Left lobe of liver (tissue), 2 donors: ENCODE results near the gene PRXL2B. TPM values are rescaled to one million over a fixed set of nuclear protein-coding genes. Genes with fewer than 3 reads are reported as not detected.
A peak's percentile ranks its signal among the peaks of the same experiment; 100 is the strongest.

Experiments
- ATAC-seq: fragments of 200-7000 bp; cut with Tn5 transposase; one replicate; pipeline ENCODE4 v1.9.1; 2020; ENCODE audit warnings: mild to moderate bottlenecking, moderate library complexity
- DNase-seq: peaks from one replicate; pipeline ENCODE4 v3.0.0-alpha.2; 2020; ENCODE audit warnings: low spot score
- total RNA-seq: library from RNA; stranded (reverse); gene quantifications from one replicate; pipeline ENCODE4 v1.2.1, GENCODE V29; 2021
- donor health status: DM: no; HTN: no; CAD: no; lungs with moderate emphysema.
- donor health status: DM: no; HTN: yes; CAD: no.

The PRXL2B gene, protein sequence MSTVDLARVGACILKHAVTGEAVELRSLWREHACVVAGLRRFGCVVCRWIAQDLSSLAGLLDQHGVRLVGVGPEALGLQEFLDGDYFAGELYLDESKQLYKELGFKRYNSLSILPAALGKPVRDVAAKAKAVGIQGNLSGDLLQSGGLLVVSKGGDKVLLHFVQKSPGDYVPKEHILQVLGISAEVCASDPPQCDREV
- total RNA-seq = 9.9 TPM

GRCh38 chr1:2586154-2587070 lies at the start of gene PRXL2B:
Gene PRXL2B, plus strand, starts transcription at chr1:2586777. Its CDS starts 109 bp downstream, at chr1:2586886.
- peak; percentile 99 for DNase-seq
- peak; percentile 87 for ATAC-seq

- no peak for DNase-seq
- no peak for ATAC-seq
These were observed 48.8 kb upstream of the PRXL2B start for GRCh38 chr1:2537784-2538115.

DNA sequence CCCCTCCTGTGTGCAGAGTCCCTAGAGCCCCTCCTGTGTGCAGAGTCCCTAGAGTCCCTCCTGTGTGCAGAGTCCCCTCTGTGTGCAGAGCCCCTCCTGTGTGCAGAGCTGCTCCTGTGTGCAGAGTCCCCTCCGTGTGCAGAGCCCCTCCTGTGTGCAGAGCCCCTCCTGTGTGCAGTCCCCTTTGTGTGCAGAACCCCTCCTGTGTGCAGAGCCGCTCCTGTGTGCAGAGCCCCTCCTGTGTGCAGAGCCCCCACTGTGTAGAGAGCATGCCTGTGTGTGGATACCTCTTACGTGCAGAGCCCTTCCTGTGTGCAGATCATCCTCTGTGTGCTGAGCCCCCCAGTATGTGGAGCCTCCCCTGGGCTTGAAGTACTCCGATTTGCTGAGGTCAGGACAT lies 48.2 kb upstream of the PRXL2B start:
- DNase-seq (no peak), ATAC-seq (no peak)

DNA sequence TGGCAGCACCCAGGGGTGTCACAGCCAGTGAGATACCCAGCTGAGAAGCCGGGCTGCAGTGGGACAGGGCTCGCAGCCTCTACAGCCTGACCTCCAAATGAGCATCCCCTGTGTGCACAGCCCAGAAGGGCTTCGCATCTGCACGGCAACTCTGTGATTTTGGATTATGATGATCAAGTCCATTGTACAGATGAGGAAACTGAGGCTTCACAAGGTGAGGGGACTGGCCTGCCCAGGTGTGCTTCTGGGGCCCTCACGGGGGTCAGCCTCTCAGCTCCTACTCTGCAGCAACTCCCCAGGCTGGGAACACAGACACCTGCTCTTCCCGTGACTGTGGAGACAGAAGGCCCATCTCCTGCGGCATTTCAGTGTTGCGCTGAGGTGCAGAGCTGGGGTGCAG lies 47.7 kb upstream of the PRXL2B start:
- no peak for ATAC-seq
- no peak for DNase-seq

DNA sequence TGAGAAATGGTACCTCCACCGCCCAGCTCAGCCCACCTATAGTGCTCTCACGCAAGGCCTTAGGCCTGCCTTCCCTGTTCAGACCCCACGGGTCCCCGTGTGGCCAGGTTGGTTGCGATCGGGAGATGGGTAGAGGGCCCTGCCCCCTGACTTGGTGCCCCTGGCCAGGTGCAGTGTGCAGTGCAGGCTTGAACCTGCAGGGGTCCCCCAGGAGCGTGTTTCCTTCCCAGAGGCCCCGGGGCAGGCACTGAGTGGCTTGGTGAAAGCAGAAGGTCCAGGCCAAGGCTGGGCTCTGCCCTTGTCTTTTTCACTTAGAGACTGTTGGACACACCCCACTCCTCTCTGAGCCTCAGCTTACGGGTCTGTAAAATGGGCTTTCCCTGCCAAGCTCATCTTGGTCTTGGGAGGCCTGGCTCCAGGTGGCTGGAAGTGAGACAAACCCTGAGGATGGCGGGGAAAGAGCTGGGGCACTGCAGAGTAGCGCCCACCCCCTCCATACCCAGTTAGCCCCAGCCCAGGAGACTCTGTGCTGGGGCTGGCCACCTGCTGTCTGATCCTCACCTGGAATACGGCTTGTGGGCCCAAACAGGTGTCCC lies 47.2 kb upstream of the PRXL2B start:
- DNase-seq (no peak), ATAC-seq (no peak)

- ATAC-seq (no peak), DNase-seq (no peak)
These were observed 45.6 kb upstream of the PRXL2B start for GRCh38 chr1:2540816-2541492.

- DNase-seq (no peak), ATAC-seq (no peak)
These were observed 44.8 kb upstream of the PRXL2B start for GRCh38 chr1:2541619-2542245.

DNA sequence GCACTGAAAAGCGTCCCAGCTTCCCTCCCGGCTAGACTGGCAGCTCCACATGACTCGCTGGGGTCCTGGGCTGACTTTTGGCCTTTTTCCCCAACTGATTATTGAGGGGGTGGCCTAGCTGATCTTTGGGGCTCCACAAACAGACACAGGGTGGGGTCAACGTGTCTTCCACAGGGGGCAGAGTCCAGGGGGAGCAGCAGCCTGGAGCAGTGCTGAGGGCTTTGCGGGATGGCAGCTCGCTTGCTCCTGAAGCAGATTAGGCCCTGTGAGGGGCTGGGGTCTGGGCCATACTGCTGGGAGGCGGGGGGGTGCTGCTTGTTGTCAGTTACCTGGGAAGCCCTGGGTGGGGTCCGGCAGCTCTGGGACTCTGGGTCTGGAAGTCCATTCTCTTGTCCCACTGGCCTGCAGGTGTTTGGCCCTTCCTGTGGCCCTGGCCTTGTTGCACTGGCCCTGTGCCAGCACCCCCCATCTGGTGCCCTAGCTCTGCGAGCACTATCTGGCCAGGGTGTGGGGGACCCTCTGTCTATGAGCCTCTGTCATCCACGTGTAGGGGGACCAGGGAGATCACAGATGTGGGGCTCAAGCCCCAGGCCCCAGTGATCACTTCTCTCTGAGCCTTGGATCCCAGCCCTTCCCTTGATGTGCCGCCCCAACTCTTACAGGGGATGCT lies 44.2 kb upstream of the PRXL2B start:
- DNase-seq = no peak
- no peak for ATAC-seq

GRCh38 chr1:2543543-2544092 lies 43.0 kb upstream of the PRXL2B start:
- no peak for ATAC-seq

GRCh38 chr1:2544093-2544874 lies 42.3 kb upstream of the PRXL2B start:
- no peak for DNase-seq

More at GRCh38 chr1:2543543-2544092, 43.0 kb upstream of the PRXL2B start:
- DNase-seq = no peak

DNA sequence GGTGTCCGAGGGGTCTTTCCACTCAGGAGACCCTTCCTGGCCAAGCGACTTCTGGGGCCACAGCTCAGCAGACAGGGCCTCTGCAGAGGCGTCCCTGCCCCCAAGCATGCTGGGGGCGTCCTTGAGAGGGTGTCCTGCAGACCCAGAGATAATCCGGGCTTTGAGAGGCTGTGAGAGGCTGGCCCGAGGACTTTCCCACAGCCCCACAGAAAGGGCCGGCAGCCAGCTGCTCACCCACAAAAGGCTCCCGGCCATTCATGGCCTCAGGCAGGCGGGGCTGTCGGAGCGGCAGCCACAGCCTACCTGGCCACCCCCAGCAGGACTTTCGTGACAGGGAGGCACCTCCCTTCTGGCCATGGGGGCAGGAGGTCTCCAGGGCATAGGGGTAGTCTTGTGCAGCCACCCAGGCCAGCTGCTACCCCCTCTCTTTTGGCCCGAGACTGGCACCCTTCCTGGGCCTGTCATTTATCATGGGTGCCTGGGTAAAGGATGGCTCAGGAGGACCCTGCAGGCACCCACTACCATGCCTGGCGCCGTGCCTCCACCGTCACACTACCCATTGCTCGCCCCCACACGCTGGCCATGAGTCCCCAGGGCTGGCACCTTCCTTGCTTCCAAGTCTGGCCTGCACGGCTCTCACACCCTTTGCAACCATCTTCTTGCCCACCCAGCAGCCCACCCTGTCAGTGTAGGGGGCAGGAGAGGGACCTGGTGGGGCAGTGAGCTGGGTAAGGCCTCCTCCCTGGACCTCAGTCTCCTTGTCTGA lies 41.5 kb upstream of the PRXL2B start:
- ATAC-seq (no peak), DNase-seq (no peak)

More at GRCh38 chr1:2544093-2544874, 42.3 kb upstream of the PRXL2B start:
- no peak for ATAC-seq

- peak; percentile 63 for ATAC-seq
- peak; percentile 92 for DNase-seq
These were observed 40.6 kb upstream of the PRXL2B start for GRCh38 chr1:2545754-2546514.

GRCh38 chr1:2546515-2547209 lies 39.9 kb upstream of the PRXL2B start:
- ATAC-seq (peak; percentile 71), DNase-seq (peak; percentile 89)

GRCh38 chr1:2547210-2548067 lies 39.1 kb upstream of the PRXL2B start:
- no peak for ATAC-seq
- no peak for DNase-seq

DNA sequence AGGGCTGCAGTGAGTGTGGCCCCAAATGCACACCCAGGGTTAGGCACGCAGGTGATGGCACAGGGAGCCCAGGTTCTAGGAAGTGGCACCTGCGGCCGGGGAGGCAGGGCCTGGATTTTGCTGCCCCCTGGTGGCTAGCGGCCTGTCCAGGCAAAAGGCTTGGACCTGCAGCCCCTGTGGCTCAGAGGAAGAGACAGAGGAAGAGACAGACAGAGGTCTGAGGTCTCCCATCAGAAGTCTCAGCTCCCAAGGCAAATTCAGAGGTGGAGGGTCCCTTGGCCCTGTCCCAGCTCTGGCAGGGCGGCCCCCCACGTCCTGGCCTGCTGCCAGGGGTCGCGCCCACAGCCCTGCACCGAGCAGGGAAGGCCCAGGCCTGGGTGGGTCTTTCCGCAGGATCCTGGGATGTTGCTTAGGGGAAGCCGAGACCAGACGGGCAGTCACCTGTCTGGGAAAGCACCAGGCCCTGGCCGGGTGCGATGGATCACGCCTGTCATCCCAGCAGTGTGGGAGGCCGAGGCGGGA lies 38.4 kb upstream of the PRXL2B start:
- peak; percentile 88 for DNase-seq
- ATAC-seq = peak; percentile 68
